GM12875 (cell line): ENCODE results near the gene CIAO1.

Experiments
- H3K4me3 ChIP-seq: one replicate; pipeline ENCODE4 v1.5.1; 2011; ENCODE audit warnings: low read depth, low read length, control low read depth
- TF ChIP-seq, protein P1 (sequence below): IDR thresholded peaks from 2 replicates; pipeline ENCODE4 v1.5.1; 2011; ENCODE audit warnings: low read depth, mild to moderate bottlenecking, control low read depth, inconsistent platforms, low read length, moderate library complexity, borderline replicate concordance; ENCODE audit not compliant: insufficient read depth

Gene CIAO1

GRCh38 chr2:96236882-96237281 lies 29.1 kb upstream of the CIAO1 start:
- H3K4me3 ChIP-seq = no peak overlapping the region
- TF ChIP-seq, protein P1, sequence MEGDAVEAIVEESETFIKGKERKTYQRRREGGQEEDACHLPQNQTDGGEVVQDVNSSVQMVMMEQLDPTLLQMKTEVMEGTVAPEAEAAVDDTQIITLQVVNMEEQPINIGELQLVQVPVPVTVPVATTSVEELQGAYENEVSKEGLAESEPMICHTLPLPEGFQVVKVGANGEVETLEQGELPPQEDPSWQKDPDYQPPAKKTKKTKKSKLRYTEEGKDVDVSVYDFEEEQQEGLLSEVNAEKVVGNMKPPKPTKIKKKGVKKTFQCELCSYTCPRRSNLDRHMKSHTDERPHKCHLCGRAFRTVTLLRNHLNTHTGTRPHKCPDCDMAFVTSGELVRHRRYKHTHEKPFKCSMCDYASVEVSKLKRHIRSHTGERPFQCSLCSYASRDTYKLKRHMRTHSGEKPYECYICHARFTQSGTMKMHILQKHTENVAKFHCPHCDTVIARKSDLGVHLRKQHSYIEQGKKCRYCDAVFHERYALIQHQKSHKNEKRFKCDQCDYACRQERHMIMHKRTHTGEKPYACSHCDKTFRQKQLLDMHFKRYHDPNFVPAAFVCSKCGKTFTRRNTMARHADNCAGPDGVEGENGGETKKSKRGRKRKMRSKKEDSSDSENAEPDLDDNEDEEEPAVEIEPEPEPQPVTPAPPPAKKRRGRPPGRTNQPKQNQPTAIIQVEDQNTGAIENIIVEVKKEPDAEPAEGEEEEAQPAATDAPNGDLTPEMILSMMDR = no peak

GRCh38 chr2:96238266-96238665 lies 27.8 kb upstream of the CIAO1 start:
- TF ChIP-seq, protein P1 = no peak
- no peak overlapping the region for H3K4me3 ChIP-seq

DNA sequence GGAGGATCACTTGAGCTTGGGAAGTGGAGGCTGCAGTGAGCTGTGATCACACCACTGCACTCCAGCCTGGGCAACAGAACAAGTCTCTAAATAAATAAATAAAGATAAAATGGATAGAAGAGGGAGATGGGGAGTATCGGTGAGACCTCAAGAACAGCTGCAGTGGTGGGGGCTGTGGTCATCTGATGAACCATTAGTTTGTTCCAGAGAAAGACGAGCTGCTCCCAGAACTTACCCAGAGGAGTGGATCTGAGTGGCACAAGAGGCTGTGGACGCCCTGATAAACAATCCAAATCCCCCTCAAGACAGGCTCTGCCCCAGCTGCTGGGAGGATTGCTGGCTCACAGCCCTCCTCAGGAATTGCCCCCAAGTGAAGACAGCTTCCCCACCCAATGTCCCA lies 26.9 kb upstream of the CIAO1 start:
- H3K4me3 ChIP-seq = no peak overlapping the region
- TF ChIP-seq, protein P1 = no peak

- H3K4me3 ChIP-seq = no peak overlapping the region
- TF ChIP-seq, protein P1 = no peak
Measured at GRCh38 chr2:96239745-96240264, 26.2 kb upstream of the CIAO1 start.

DNA sequence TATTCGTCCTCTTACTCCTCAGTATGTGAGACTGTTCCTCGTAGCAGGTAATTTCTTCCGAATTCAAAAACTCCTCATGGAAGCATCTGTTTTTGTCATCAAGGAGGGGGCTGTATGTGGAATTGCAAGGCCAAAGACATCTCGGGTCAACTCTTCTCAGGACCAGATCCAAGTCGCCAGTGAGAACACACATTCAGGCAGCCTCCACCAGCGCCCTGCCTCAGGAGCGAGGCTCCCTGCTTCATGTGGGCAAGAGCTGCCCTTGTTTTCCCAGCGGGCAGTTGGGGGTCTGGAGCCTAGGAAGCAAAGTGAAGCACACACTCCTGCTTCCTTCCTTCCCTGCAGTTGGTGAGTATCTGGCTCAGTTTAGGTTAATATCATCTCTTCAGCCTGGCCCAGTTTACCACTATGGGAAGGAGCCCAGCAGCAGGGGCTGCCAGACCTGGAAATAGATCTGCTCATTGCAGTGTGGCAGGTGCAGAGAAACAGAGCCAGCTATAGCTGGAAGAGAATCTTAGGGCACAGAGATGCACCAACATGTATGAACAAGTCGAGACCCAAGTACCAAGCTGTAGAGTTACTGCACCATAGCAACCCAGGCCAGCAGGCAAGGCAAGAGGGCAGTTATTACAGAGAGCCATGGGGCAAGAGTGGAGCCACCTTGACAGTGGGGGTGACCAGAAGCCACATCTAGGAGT lies 25.5 kb upstream of the CIAO1 start:
- H3K4me3 ChIP-seq = no peak overlapping the region
- TF ChIP-seq, protein P1 = no peak

- TF ChIP-seq, protein P1 = 0 out of 2 replicates have a peak, but pooled peaks have one; percentile 19
- no peak overlapping the region for H3K4me3 ChIP-seq
Measured at GRCh38 chr2:96241227-96241626, 24.8 kb upstream of the CIAO1 start.

GRCh38 chr2:96241900-96242611 lies 24.0 kb upstream of the CIAO1 start:
- TF ChIP-seq, protein P1 = no peak
- H3K4me3 ChIP-seq = peak overlapping the region; percentile 11
